K562 (cell line): ENCODE results near the gene SIRT3. TPM values are rescaled to one million over a fixed set of nuclear protein-coding genes. Genes with fewer than 3 reads are reported as not detected.
A peak's percentile ranks its signal among the peaks of the same experiment; 100 is the strongest.

ENCODE experiments used
- CC2D1A ChIP-seq: fragments of 450-650 bp; IDR thresholded peaks from 2 replicates; pipeline ENCODE4 v1.6.1; 2017; ENCODE audit warnings: mild to moderate bottlenecking
- HNRNPH1 ChIP-seq: fragments of 200-400 bp; formaldehyde crosslinking; optimal IDR thresholded peaks from 2 replicates; pipeline ENCODE3; 2017; ENCODE audit warnings: low read depth, mild to moderate bottlenecking, low read length, moderate library complexity
- KLF1 ChIP-seq: fragments of 450-650 bp; IDR thresholded peaks from 2 replicates; pipeline ENCODE4 v1.6.1; 2016; ENCODE audit warnings: missing genetic modification characterization, missing compliant biosample characterization
- NFRKB ChIP-seq: fragments of 450-650 bp; IDR thresholded peaks from 2 replicates; pipeline ENCODE4 v1.6.1; 2016; ENCODE audit warnings: low read depth
- NR2C2 ChIP-seq, 2 experiments: fragments of 200-800 bp in 1 of 2; sonication (Bioruptor generic) in 1 of 2; sonication (generic) in 1 of 2; formaldehyde crosslinking in 1 of 2; IDR thresholded peaks; 2 replicates each; pipeline versions ENCODE4 v1.6.1 to v1.8.0; 2016 to 2022; ENCODE audit warnings: mild to moderate bottlenecking in 1 of 2, missing compliant biosample characterization in 1 of 2, missing genetic modification characterization in 1 of 2, missing genetic modification reagents in 1 of 2
- PHB2 ChIP-seq: fragments of 450-650 bp; IDR thresholded peaks from 2 replicates; pipeline ENCODE4 v1.6.1; 2017; ENCODE audit warnings: low read depth
- POLR2A ChIP-seq: fragments of 450-650 bp; conservative IDR thresholded peaks from 2 replicates; pipeline ENCODE4 v1.6.1; 2016
- SRF ChIP-seq, 2 experiments: fragments of 250-450, 450-650 bp in 1 of 2; sonication (Bioruptor Pico) in 1 of 2; sonication (generic) in 1 of 2; formaldehyde crosslinking; IDR thresholded peaks; 2 replicates each; pipeline versions ENCODE4 v1.5.0 to v1.5.1; 2020 to 2022; ENCODE audit warnings: mild to moderate bottlenecking in 1 of 2, missing genetic modification reagents in 1 of 2
- ZKSCAN3 ChIP-seq: fragments of 250-450 bp; sonication (Bioruptor Pico); IDR thresholded peaks from 2 replicates; pipeline ENCODE4 v1.4.0; 2020
- ZNF354B ChIP-seq: fragments of 250-450 bp; sonication (Bioruptor Pico); IDR thresholded peaks from 2 replicates; pipeline ENCODE4 v1.4.0; 2020
- ZNF408 ChIP-seq: fragments of 250-450 bp; sonication (Bioruptor Pico); IDR thresholded peaks from 2 replicates; pipeline ENCODE4 v1.4.0; 2020; ENCODE audit warnings: low read depth, mild to moderate bottlenecking, moderate library complexity
- polyA plus RNA-seq, 8 experiments: library from polyadenylated mRNA; depleted of rRNA in 4 of 8; stranded (reverse) in 5 of 8; unstranded in 3 of 8; fragments of >200 nt; fragmentation: Nextera tagmentation in 2 of 8; fragmentation: Illumina TruSeq in 1 of 8; extraction: Ambion mirVana in 2 of 8; extraction: Trizol in 1 of 8; gene quantifications; 2 replicates each; pipeline versions ENCODE4 v1.2.1 to v1.2.3, GENCODE V29; 2011 to 2014; ENCODE audit warnings: inconsistent platforms in 1 of 8, missing spikeins in 1 of 8
- total RNA-seq, 7 experiments: library from RNA; depleted of rRNA in 6 of 7; stranded (reverse); fragments of >200 nt in 6 of 7; fragmentation: Illumina TruSeq in 2 of 7; extraction: Trizol in 2 of 7; gene quantifications; 2 replicates each; pipeline versions ENCODE4 v1.2.1 to v1.2.3, GENCODE V29; 2011 to 2021; ENCODE audit warnings: low replicate concordance in 1 of 7
- TF ChIP-seq, protein P1 (sequence below): fragments of 200-400 bp; formaldehyde crosslinking; IDR thresholded peaks from 2 replicates; pipeline ENCODE4 v1.6.1; 2017; ENCODE audit warnings: mild to moderate bottlenecking, low read depth, low read length, moderate library complexity
- TF ChIP-seq, protein P2 (sequence below), 3 experiments: fragments of 200-800 bp in 1 of 3; sonication (Bioruptor generic) in 1 of 3; sonication (generic) in 1 of 3; formaldehyde crosslinking in 1 of 3; IDR thresholded peaks; 2 replicates each; pipeline versions ENCODE4 v1.6.1 to v1.8.0; 2016 to 2022; ENCODE audit warnings: mild to moderate bottlenecking in 2 of 3, missing compliant biosample characterization in 2 of 3, missing genetic modification characterization in 2 of 3, missing genetic modification reagents in 1 of 3
- TF ChIP-seq, protein P3 (sequence below): sonication (generic); formaldehyde crosslinking; IDR thresholded peaks from 2 replicates; pipeline ENCODE4 v1.8.0; 2023; ENCODE audit warnings: mild to moderate bottlenecking, missing genetic modification reagents
- TF ChIP-seq, protein P4 (sequence below), 2 experiments: IDR thresholded peaks in 1 of 2; conservative IDR thresholded peaks in 1 of 2; 2 replicates each; pipeline ENCODE4 v1.6.1; 2016; ENCODE audit warnings: low read depth in 2 of 2, mild to moderate bottlenecking in 1 of 2, missing compliant biosample characterization in 1 of 2, missing genetic modification characterization in 1 of 2, moderate library complexity in 1 of 2

Gene SIRT3
- total and polyA plus RNA-seq, 9 of the 15 experiments (the other 6 are each of a cell fraction or from before 2014, with no cell fraction given), result 1.9 to 27.5 (median 14.5) TPM

DNA sequence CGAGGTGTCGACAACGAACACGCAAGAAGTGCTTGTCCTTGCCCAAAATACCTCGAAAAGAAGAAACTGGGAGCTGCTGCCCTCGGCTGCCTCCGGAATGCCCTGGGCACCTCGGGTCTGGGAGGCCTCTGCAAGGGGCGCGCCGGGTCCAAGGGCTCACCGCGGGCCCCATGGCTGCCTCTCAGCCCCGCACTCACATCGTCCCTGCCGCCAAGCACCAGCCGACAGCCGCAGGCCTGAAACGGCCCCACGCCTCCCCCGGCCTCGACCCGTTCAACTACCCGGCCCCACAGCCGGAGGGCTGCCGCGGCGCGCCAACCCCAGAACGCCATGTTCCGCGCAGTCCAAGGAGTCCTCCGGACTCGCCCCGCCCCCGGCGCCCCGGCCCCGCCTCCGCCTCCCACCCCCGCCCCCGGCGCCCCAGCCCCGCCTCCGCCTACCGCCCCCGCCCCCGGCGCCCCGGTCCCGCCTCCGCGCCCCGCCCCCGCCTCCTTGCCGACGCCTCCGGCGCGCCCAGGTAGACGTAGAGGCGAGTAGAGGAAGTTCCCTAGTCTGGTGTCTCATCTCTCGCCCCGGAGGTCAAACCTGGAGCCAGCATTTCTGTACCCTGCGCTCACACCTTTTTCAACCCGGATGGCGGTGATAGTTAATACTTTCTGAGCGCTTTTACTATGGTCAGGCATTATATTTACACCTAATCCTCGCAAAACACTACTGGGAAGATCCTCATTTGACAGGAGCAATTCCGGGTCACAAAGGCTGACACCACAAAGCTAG lies at the start of gene SIRT3 (continued):
- TF ChIP-seq, protein P1, sequence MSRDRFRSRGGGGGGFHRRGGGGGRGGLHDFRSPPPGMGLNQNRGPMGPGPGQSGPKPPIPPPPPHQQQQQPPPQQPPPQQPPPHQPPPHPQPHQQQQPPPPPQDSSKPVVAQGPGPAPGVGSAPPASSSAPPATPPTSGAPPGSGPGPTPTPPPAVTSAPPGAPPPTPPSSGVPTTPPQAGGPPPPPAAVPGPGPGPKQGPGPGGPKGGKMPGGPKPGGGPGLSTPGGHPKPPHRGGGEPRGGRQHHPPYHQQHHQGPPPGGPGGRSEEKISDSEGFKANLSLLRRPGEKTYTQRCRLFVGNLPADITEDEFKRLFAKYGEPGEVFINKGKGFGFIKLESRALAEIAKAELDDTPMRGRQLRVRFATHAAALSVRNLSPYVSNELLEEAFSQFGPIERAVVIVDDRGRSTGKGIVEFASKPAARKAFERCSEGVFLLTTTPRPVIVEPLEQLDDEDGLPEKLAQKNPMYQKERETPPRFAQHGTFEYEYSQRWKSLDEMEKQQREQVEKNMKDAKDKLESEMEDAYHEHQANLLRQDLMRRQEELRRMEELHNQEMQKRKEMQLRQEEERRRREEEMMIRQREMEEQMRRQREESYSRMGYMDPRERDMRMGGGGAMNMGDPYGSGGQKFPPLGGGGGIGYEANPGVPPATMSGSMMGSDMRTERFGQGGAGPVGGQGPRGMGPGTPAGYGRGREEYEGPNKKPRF, result no peak
- no peak for TF ChIP-seq NR2C2 (CRISPR knock-in tag; IDR thresholded peaks at IDR 0.05)
- peak; percentile 95 for TF ChIP-seq NR2C2 (tag; IDR thresholded peaks at IDR 0.05)
- peak; percentile 77 for TF ChIP-seq POLR2A
- TF ChIP-seq, protein P2, sequence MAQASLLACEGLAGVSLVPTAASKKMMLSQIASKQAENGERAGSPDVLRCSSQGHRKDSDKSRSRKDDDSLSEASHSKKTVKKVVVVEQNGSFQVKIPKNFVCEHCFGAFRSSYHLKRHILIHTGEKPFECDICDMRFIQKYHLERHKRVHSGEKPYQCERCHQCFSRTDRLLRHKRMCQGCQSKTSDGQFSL (CRISPR knock-in tag; IDR thresholded peaks at IDR 0.05), result no peak
- TF ChIP-seq, protein P2 (tag; IDR thresholded peaks at IDR 0.05), result no peak
- TF ChIP-seq, protein P3, sequence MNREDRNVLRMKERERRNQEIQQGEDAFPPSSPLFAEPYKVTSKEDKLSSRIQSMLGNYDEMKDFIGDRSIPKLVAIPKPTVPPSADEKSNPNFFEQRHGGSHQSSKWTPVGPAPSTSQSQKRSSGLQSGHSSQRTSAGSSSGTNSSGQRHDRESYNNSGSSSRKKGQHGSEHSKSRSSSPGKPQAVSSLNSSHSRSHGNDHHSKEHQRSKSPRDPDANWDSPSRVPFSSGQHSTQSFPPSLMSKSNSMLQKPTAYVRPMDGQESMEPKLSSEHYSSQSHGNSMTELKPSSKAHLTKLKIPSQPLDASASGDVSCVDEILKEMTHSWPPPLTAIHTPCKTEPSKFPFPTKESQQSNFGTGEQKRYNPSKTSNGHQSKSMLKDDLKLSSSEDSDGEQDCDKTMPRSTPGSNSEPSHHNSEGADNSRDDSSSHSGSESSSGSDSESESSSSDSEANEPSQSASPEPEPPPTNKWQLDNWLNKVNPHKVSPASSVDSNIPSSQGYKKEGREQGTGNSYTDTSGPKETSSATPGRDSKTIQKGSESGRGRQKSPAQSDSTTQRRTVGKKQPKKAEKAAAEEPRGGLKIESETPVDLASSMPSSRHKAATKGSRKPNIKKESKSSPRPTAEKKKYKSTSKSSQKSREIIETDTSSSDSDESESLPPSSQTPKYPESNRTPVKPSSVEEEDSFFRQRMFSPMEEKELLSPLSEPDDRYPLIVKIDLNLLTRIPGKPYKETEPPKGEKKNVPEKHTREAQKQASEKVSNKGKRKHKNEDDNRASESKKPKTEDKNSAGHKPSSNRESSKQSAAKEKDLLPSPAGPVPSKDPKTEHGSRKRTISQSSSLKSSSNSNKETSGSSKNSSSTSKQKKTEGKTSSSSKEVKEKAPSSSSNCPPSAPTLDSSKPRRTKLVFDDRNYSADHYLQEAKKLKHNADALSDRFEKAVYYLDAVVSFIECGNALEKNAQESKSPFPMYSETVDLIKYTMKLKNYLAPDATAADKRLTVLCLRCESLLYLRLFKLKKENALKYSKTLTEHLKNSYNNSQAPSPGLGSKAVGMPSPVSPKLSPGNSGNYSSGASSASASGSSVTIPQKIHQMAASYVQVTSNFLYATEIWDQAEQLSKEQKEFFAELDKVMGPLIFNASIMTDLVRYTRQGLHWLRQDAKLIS (CRISPR knock-in tag), result 0 out of 2 replicates have a peak, but pooled peaks have one; percentile 27
- no peak for TF ChIP-seq ZNF408 (CRISPR knock-in tag)
- TF ChIP-seq ZNF354B (CRISPR knock-in tag), result no peak
- no peak for TF ChIP-seq HNRNPH1
- 0 out of 2 replicates have a peak, but pooled peaks have one; percentile 23 for TF ChIP-seq CC2D1A
- TF ChIP-seq ZKSCAN3, result no peak
- TF ChIP-seq, protein P4, sequence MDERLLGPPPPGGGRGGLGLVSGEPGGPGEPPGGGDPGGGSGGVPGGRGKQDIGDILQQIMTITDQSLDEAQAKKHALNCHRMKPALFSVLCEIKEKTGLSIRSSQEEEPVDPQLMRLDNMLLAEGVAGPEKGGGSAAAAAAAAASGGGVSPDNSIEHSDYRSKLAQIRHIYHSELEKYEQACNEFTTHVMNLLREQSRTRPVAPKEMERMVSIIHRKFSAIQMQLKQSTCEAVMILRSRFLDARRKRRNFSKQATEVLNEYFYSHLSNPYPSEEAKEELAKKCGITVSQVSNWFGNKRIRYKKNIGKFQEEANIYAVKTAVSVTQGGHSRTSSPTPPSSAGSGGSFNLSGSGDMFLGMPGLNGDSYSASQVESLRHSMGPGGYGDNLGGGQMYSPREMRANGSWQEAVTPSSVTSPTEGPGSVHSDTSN (CRISPR knock-in tag; IDR thresholded peaks at IDR 0.05; ENCODE audit: low read depth), result no peak
- TF ChIP-seq, protein P4 (tag; conservative IDR thresholded peaks at IDR 0.05; ENCODE audit: low read depth), result no peak
- TF ChIP-seq PHB2, result no peak
- TF ChIP-seq NFRKB, result peak; percentile 47; the same call in 1 of the 2 replicates
- TF ChIP-seq SRF (CRISPR knock-in tag; IDR thresholded peaks at IDR 0.05), result no peak
- no peak for TF ChIP-seq KLF1 (tag)
